Measurements from ENCODE around the gene SDC1.
"Not testable (repeated sequence)": the region's sequence is repeated elsewhere in the genome, so short reads cannot be mapped to it uniquely, and the experiment has no call there.

The SDC1 gene

DNA sequence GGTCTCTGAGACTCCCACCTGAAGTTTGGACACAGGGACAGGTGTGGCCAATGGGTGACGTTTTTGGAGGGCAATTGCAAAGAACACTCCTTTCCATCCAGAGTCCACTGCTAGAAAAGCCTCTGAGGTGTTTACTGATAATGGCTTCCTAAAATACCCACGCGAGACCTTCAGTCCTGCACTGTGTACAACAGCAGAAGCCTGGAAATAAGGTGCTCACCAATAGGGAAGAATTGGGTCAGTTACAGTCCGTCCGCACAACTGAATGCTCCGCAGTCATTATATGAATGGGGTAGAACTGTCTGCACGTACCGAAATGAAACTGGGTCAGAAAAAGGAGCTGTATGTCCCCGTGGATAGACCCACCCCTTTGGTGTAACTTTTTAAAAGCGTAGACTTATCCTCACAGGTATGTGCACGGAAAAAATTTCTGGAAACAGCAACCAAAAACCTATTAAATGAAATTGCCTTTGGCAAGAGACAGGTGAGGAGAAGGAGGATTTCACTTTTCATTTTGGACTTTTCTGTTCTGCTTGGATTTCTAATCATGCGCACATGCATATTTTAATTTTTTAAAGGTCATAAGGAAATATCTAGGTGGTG, 29.4 kb downstream of the SDC1 start:
- no peak for DNase-seq

- DNase-seq: not testable (repeated sequence)
Observed at GRCh38 chr2:20195016-20195411, 29.9 kb downstream of the SDC1 start.

DNA sequence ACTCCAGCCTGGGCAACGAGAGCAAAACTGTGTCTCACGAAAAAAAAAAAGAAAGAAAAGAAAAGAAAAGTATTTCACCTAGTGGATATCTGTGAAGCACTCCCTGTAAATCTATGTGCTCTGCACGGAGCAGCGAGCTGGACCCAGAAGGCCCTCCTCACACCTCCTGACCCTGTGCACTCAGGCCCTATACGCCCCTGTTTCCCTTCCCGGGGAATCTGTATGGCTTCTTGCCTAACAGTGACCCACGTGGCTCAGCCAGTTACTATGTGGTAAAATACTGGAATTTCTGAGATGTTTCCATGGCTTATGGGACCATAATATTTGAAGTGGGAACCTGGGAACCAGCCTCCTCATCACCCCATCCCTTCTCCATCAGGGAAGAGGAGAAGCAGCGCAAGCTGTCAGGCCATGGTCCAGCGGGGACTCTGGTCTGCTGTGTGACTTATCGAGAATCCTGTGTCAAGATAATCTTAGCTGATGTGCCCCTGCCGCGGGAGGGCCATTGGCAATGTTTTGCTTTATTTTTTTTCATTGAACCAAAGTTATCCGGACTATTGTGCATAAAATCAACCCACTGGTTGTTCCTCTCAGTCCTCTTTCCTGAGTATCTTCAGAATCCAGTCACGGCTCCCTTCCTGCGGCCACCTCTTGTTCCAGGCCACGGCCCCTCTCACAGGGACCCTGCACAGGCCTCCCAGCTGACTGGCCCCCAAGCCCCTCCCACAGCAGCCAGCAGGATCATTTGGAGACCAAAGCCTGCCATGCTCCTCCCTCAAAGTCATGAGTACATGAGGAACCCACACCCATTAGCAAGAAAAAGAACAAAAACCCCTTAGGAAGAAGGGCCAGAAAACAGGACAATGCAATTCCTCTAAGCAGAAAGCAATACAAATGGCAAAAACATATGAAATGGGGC, 30.6 kb downstream of the SDC1 start:
- DNase-seq: no peak

GRCh38 chr2:20193185-20193584, 31.7 kb downstream of the SDC1 start:
- no peak for DNase-seq

DNA sequence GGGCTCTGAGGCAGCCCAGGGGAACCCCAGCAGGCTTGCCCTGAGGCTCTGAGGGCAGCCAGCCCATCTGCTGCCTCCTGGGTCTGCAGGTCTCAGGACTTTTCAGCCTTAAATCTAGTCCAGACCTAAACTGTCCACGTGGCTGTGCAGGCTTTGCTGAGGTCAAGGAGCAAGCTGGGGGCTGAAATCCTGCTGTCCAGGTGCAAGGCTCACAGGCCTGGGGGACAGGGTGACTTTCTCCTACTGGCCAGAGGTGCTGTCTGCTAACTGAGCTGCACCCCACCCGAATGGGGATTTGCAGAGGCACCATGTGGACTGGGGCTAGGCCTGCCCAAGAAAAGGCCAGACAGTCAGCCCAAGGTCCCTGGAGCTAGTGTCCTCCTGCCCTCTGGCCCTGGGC, 32.1 kb downstream of the SDC1 start:
- DNase-seq: no peak

GRCh38 chr2:20191714-20192569, 33.0 kb downstream of the SDC1 start:
- no peak for DNase-seq

DNA sequence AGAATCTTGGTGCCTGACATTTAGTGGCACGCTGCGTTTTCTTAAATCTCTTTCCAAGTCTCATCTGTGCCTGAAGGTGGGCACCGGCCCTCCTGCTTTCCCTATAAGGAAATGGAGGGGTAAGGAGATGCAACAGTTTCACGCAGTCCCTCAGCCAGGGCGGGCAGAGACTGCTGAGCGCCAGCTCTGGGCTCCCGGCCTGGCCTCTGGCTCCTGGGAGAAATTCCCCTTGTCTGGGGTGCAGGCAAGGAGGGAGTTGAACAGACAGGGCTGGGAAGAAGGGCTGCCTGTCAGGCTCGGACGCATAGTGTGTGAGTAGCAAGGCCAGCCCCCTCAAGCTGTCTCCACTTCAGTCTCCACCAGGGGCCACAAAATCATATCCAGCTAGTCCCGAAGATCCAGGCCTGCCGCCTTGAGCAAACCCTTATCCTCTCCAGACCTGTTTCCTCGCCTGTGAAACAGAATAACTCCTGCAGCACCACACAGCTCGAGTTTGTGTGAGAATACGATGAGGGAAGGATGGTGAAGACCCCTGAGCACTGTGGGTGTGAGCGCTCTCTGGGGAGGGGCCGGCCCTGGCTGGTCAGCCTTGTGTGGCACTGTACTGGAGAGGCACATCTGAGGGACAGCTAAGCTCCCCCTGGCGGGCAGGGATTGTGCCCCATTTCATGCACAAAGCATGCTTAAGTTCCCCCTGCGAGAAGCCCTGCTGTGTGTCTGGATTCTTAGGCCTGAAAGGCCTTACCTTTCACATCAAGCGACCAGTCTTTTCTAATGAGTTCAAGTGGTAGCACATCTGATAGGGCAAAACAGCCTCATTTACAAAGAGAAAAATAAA, 33.8 kb downstream of the SDC1 start:
- no peak for DNase-seq

- no peak for DNase-seq
Observed at GRCh38 chr2:20190170-20190569, 34.8 kb downstream of the SDC1 start.

DNA sequence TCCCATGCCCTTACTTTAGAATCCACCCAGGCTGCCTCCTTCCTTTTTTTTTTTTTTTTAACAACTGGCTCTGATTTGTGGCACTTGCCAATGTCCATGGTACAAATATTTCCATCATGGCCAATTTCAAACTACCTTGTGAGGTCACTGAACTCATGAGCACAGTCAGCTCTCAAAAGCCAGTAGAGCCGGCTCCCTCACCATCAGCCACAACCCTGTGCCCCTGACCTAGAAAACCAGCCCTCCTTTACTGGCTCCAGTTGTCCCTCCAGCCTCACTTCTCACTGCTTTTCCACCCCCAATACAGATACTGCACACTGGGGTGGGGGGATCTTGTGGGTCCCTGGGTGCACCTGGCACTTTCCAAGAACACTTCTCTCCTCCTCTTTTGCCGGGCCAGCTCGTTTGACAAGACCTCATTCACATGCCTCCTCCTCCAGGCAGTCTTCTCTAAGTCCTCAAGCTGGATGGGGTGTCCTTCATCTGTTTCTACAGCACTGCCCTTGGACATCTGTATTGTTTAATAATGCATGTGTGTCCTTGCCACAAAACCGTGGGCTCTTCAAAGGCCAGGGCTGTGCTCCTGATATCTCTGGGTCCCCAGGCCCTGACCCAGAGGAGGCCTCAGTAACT, 35.5 kb downstream of the SDC1 start:
- DNase-seq: no peak

- DNase-seq: no peak
Observed at GRCh38 chr2:20188851-20189250, 36.1 kb downstream of the SDC1 start.

DNA sequence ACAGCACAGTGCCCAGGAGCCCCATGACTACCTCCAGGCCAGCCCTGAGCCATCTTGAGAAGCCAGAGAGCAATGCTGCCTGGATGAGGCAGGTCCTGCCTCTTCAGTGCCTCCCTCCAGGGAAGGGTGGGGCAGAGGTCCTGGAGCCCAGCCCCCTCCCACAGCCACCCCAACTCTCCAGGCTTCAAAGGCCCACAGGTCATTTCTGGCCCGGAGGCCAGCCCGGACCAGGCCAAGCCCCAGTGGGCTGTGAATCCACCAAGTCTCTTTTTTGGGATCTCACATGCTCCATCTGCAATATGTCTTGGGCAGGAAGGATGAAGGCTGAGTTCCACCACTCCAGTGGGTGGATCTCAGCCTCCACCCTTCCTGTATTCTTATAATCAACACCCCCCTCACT, 36.7 kb downstream of the SDC1 start:
- DNase-seq: no peak

DNA sequence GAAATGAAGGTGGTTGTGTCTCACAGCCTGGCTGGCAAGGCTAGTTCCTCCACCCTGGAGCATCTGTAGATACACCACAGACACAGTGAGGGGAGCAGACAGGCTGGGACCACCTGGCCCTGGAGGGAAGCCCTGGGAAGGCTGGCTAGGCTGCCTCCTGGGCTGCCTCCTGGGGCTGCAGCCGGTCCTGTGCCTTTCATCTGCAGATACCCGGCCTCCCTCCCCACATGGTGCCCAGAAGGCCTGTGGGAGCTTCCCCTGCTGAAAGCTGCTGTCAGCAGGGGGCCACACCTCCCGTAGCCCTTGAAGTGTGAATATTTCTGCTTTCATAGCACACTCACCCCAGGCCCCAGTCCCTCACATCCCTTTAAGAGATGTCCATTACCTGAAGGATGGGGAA, 37.6 kb downstream of the SDC1 start:
- no peak for DNase-seq

- DNase-seq: no peak
Observed at GRCh38 chr2:20186855-20187187, 38.1 kb downstream of the SDC1 start.

DNA sequence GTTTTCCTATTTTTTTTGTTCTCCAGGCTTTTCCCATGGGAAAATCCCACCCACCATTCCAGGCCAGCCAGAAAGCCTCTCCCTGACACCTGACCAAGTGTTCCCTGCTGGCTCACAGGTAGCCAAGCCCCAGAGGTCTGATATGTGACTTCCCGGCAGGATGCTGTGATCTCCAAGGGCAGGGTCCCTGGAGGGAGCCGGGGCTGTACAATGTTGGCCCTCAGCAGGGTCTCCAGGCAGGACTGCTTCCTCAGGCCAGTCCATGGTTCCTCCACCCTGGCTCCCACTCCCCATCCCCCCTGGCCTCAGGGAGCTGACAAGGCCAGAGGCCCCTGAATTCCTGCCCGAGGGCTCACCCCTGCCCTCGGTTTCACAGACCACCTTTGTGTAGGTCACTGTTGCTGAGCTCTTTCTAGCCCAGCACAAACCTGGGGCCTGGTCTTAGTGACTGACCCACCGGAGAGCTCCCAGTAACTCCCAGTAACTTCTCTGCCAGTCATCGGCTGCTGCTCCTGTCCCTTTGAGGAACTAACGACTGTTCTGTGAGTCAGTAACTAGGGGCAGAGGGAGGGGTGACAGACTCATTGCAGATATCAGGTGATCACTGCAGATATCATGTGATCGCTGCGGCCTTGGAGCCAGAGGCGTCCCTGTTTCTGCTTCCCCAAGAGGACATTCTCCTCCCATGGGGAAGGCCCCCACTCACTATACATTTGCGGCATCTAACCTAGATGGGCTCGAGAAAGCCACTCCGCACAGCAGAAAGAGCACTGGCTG, 38.7 kb downstream of the SDC1 start:
- no peak for DNase-seq

GRCh38 chr2:20185176-20186022, 39.5 kb downstream of the SDC1 start:
- no peak for DNase-seq

DNA sequence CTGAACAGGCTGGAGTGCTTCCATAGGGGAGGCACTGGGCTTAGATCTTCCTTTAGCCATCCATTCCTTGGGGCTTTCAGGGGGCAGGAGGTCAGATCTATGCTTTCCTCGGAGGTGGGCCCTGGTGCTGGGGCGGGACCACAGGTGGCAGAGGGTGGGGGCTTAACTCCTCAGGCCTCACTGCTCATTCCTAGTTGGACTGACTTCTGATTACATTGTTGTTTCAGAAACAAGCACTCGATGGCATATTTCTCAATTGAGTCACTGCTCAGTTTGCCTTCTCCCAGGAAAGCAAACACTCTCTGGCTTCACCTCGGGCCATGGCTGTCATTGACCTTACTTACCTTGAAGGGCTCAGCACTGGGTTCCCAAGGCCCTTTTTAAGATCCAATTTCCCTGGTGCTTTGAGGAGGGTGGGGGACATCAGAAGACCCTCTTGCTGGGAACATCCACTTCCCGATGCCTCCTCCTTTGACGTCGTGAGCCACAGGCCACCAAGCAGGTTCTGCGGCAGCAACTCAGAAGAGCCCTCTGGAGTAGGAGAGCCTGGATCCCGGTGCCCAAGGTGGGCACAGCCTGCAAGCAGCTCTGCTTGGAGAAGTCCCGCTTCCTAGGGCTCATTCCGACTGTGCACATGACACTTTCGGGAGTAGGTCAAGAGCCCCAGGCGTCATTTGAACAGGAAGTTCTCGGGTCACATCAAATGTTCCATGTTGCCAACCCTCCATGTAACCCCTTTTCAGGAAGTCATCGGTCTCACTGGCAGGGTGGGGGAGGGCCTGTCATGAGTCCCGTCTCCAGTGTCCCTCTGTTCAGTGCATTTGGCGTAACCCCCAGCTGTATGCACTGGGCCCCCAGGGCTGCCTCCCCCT, 40.6 kb downstream of the SDC1 start:
- DNase-seq: no peak

GRCh38 chr2:20183373-20183772, 41.6 kb downstream of the SDC1 start:
- DNase-seq: no peak

DNA sequence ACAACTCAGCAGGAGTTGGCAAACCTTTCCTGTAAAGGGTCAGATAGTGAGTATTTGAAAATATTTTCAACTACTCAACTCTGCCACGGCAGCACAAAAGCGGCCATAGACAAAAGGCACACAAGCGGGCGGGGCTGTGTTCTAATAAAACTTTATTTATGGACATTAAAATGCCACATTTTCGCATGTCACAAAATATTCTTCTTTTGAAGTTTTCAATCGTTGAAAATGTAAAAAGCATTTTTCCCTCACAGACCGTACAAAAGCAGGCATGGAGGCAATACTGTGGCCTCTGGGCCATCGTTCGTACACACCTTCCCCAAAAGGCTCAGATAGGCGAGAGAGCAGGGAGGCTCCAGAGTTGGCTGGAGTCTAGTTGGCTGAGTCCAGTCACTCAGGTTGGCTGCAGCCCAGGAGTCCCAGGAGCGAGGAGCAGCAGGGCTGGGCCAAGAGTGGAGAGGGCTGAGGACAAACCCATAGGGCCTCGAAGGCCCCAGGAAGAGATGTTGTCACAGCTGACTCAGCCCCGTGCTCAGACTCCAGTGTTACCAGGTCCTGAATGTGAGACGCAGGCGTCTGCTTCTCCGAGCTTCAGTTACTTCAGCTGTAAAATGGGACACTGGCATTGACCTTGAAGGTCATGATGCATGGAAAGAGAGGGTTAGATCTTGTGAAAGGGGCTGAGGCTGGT, 42.5 kb downstream of the SDC1 start:
- no peak for DNase-seq

DNA sequence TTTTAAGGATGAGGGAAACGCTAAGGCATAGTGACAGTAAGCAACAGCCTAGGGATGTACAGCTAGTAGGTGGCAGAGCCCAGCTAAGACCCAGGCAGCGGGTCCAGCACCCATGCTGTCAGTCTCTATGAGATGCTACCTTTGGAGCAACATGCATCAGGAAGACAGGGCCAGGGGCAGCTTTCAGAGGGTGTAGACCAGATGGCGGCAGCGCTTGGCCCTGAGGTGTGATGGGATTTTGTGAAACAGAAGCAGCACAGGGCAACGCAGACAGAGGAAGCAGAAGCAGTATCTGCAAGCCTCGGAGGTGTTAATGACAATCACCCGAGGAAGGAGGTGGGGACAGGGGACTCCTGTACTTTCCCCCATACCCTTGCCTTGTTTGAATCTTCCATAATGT, 43.2 kb downstream of the SDC1 start:
- DNase-seq: no peak

All from NCI-H1105 (cell line).